CD14-positive monocyte (primary cell): ENCODE data around the gene PPM1H. TPM values are rescaled to one million over a fixed set of nuclear protein-coding genes. Genes with fewer than 3 reads are reported as not detected.
A peak's percentile ranks its signal among the peaks of the same experiment; 100 is the strongest.

Experiments
- DNase-seq, 3 donors: peaks; one replicate each; pipeline ENCODE4 v3.0.0-alpha.2; 2011 to 2022
- H2AFZ ChIP-seq: 2 replicates; pipeline ENCODE4 v1.6.0; 2012; ENCODE audit warnings: mild to moderate bottlenecking, low read depth, low read length, inconsistent platforms; ENCODE audit not compliant: insufficient read depth, poor library complexity, severe bottlenecking
- H3K27ac ChIP-seq, 2 donors: 1 replicate in 1 of 2; 2 replicates in 1 of 2; pipeline ENCODE4 v1.5.1; 2012 to 2013; ENCODE audit warnings: low read length in 2 of 2, control low read depth in 1 of 2, inconsistent platforms in 1 of 2, low read depth in 1 of 2, mild to moderate bottlenecking in 1 of 2
- H3K27me3 ChIP-seq, 2 donors: one replicate each; pipeline versions ENCODE4 v1.6.0 to v1.6.1; 2011 to 2013; ENCODE audit warnings: low read length in 2 of 2; ENCODE audit not compliant: control insufficient read depth in 2 of 2, insufficient read depth in 2 of 2
- H3K36me3 ChIP-seq, 2 donors: replicated peaks in 1 of 2; 1 replicate in 1 of 2; 2 replicates in 1 of 2; pipeline versions ENCODE4 v1.5.1 to v1.6.1; 2012 to 2013; ENCODE audit warnings: low read length in 2 of 2, control low read depth in 1 of 2, inconsistent platforms in 1 of 2, mild to moderate bottlenecking in 1 of 2; ENCODE audit not compliant: insufficient read depth in 2 of 2, control insufficient read depth in 1 of 2
- H3K4me1 ChIP-seq, 2 donors: 1 replicate in 1 of 2; 2 replicates in 1 of 2; pipeline versions ENCODE4 v1.5.1 to v1.6.1; 2012 to 2013; ENCODE audit warnings: low read length in 2 of 2, control low read depth in 1 of 2, inconsistent platforms in 1 of 2, mild to moderate bottlenecking in 1 of 2, moderate library complexity in 1 of 2; ENCODE audit not compliant: insufficient read depth in 2 of 2, control insufficient read depth in 1 of 2
- H3K4me2 ChIP-seq: replicated peaks from 2 replicates; pipeline ENCODE3; 2012; ENCODE audit warnings: low read length, moderate library complexity, mild to moderate bottlenecking; ENCODE audit not compliant: poor library complexity, severe bottlenecking; ENCODE audit errors: extremely low read depth
- H3K4me3 ChIP-seq, 3 experiments: fragments of 200-600 bp in 1 of 3; sonication (generic) in 1 of 3; replicated peaks in 1 of 3; 1 replicate in 2 of 3; 2 replicates in 1 of 3; pipeline ENCODE4 v1.5.1; 2011 to 2013; ENCODE audit warnings: low read length in 3 of 3, mild to moderate bottlenecking in 3 of 3, control low read depth in 2 of 3, low read depth in 2 of 3, inconsistent platforms in 1 of 3, moderate library complexity in 1 of 3
- H3K79me2 ChIP-seq: 2 replicates; pipeline ENCODE4 v1.6.0; 2012; ENCODE audit warnings: mild to moderate bottlenecking, control low read depth, inconsistent platforms, low read length, moderate library complexity; ENCODE audit not compliant: insufficient read depth
- H3K9ac ChIP-seq: 2 replicates; pipeline ENCODE4 v1.6.0; 2017; ENCODE audit warnings: low read length, mild to moderate bottlenecking; ENCODE audit not compliant: insufficient read depth, poor library complexity, severe bottlenecking
- H3K9me3 ChIP-seq, 2 donors: replicated peaks in 1 of 2; 1 replicate in 1 of 2; 2 replicates in 1 of 2; pipeline versions ENCODE4 v1.5.1 to v1.6.1; 2012 to 2013; ENCODE audit warnings: low read length in 2 of 2, control low read depth in 1 of 2; ENCODE audit not compliant: control insufficient read depth in 1 of 2, insufficient read depth in 1 of 2
- H4K20me1 ChIP-seq: 2 replicates; pipeline ENCODE4 v1.6.0; 2012; ENCODE audit warnings: mild to moderate bottlenecking, low read length, control low read depth, moderate library complexity; ENCODE audit not compliant: insufficient read depth
- H3K27ac Mint-ChIP-seq, 7 donors: one replicate each; pipeline ENCODE4 v1.8.0; 2020; ENCODE audit warnings: mild to moderate bottlenecking in 7 of 7, mixed read lengths in 7 of 7, moderate library complexity in 6 of 7, inconsistent platforms in 2 of 7
- H3K27me3 Mint-ChIP-seq, 3 donors: one replicate each; pipeline ENCODE4 v1.8.0; 2021 to 2022; ENCODE audit warnings: low read depth in 3 of 3, mild to moderate bottlenecking in 3 of 3, mixed read lengths in 3 of 3, moderate library complexity in 3 of 3, inconsistent platforms in 1 of 3
- H3K36me3 Mint-ChIP-seq, 2 donors: one replicate each; pipeline ENCODE4 v1.8.0; 2020; ENCODE audit warnings: mixed read lengths in 2 of 2, inconsistent platforms in 1 of 2, mild to moderate bottlenecking in 1 of 2
- H3K4me1 Mint-ChIP-seq: one replicate; pipeline ENCODE4 v1.8.0; 2020; ENCODE audit warnings: mild to moderate bottlenecking, mixed read lengths
- H3K4me3 Mint-ChIP-seq, 2 donors: one replicate each; pipeline ENCODE4 v1.8.0; 2020; ENCODE audit warnings: mild to moderate bottlenecking in 2 of 2, mixed read lengths in 2 of 2, moderate library complexity in 1 of 2
- H3K9me3 Mint-ChIP-seq, 7 donors: one replicate each; pipeline ENCODE4 v1.8.0; 2020 to 2022; ENCODE audit warnings: mixed read lengths in 7 of 7, mild to moderate bottlenecking in 6 of 7, moderate library complexity in 6 of 7, inconsistent platforms in 2 of 7
- WGBS: methylation state at CpG from one replicate; pipeline ENCODE4 v1.1.5; 2013; ENCODE audit warnings: missing lambda C conversion rate; ENCODE audit not compliant: insufficient coverage; 5-methylcytosine and 5-hydroxymethylcytosine counted together
- intact Hi-C, 2 donors: fragments of 100-400 bp; cut with micrococcal nuclease; formaldehyde crosslinking; loops; one replicate each; pipeline versions ENCODE4 v1.15.0 to v1.15.1; 2023
- polyA plus RNA-seq, 3 donors: library from polyadenylated mRNA; depleted of rRNA in 1 of 3; unstranded in 2 of 3; stranded (reverse) in 1 of 3; fragments of 300-500 nt in 2 of 3; fragments of >200 nt in 1 of 3; fragmentation: Illumina TruSeq in 2 of 3; gene quantifications; 1 replicate in 2 of 3; 2 replicates in 1 of 3; pipeline ENCODE4 v1.2.3, GENCODE V29; 2012 to 2021
- TF ChIP-seq, protein P1 (sequence below): fragments of 200-600 bp; IDR thresholded peaks from one replicate; pipeline ENCODE4 v1.8.0; 2022; ENCODE audit warnings: antibody characterized with exemption, mild to moderate bottlenecking

Gene PPM1H
- polyA plus RNA-seq, 3 donors, result 1.5 to 2.8 (median 1.9) TPM

GRCh38 chr12:62627181-62627580 lies 307.8 kb downstream of the PPM1H start:
- TF ChIP-seq, protein P1, sequence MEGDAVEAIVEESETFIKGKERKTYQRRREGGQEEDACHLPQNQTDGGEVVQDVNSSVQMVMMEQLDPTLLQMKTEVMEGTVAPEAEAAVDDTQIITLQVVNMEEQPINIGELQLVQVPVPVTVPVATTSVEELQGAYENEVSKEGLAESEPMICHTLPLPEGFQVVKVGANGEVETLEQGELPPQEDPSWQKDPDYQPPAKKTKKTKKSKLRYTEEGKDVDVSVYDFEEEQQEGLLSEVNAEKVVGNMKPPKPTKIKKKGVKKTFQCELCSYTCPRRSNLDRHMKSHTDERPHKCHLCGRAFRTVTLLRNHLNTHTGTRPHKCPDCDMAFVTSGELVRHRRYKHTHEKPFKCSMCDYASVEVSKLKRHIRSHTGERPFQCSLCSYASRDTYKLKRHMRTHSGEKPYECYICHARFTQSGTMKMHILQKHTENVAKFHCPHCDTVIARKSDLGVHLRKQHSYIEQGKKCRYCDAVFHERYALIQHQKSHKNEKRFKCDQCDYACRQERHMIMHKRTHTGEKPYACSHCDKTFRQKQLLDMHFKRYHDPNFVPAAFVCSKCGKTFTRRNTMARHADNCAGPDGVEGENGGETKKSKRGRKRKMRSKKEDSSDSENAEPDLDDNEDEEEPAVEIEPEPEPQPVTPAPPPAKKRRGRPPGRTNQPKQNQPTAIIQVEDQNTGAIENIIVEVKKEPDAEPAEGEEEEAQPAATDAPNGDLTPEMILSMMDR, result no peak
- Histone ChIP-seq H4K20me1 (no peaks in the 10 kb centered on the region), H3K4me1 (peaks cover 29 to 37% of the 10 kb centered on the region in 2 donors), H2AFZ (no peak overlapping the region), H3K9me3 (no peaks in the 10 kb centered on the region), H3K4me3 (no peak overlapping the region), H3K9ac (no peak overlapping the region), H3K27ac (no peak overlapping the region), H3K4me2 (no peak overlapping the region), H3K79me2 (no peaks in the 10 kb centered on the region), H3K27me3 (peaks cover 19 to 26% of the 10 kb centered on the region in 2 donors), H3K36me3 (no peaks in the 10 kb centered on the region)
- DNase-seq, result no peak
- Mint-ChIP-seq H3K36me3 (peaks cover 5% of the 10 kb centered on the region in 2 donors), H3K4me1 (peaks cover 48% of the 10 kb centered on the region), H3K9me3 (peaks cover 0 to 7% (median 2%) of the 10 kb centered on the region in 7 donors), H3K27me3 (peaks cover 26 to 29% (median 28%) of the 10 kb centered on the region in 3 donors), H3K27ac (peak overlapping the region in 2 of 7 donors; percentile 21 to 41), H3K4me3 (no peak overlapping the region)
- intact Hi-C loops, result no loop called here
- WGBS, result no CpG with 5 or more reads among the region's 2 CpGs

DNA sequence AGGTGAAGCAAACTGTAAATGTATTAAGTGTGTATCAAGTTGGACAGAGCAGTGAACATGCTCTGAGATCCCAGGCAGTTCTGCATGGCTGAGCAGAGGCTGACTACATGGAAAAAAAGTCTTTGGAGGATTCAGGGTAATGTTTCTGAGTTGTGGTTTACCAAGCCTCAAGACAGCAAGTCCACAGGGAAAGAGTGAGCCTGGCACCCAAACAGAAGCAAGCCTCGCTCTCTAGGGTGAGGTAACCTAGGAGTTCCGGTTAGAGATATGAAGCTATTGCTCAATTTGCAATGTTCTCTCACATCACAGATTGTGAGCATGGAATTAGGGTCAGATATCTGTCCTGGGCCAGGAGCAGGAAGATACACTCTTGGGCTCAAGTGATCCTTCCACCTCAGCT lies 309.7 kb downstream of the PPM1H start:
- H3K27me3 ChIP-seq, result peaks cover 4 to 7% of the 10 kb centered on the region in 2 donors
- peaks cover 0 to 4% (median 2%) of the 10 kb centered on the region in 7 donors for H3K9me3 Mint-ChIP-seq
- peak overlapping the region in 1 of 2 donors; percentile 39 for H3K4me3 Mint-ChIP-seq
- H3K27me3 Mint-ChIP-seq, result peaks cover 7 to 11% (median 10%) of the 10 kb centered on the region in 3 donors
- H3K79me2 ChIP-seq, result no peaks in the 10 kb centered on the region
- intact Hi-C loops, result no loop called here
- no peak overlapping the region for H3K9ac ChIP-seq
- peak overlapping the region in 3 of 7 donors; percentile 57 to 79 (median 78) for H3K27ac Mint-ChIP-seq
- peaks cover 20 to 27% of the 10 kb centered on the region in 2 donors for H3K4me1 ChIP-seq
- peak overlapping the region; percentile 6 for H3K4me2 ChIP-seq
- no peaks in the 10 kb centered on the region for H3K9me3 ChIP-seq
- no peaks in the 10 kb centered on the region for H3K36me3 Mint-ChIP-seq
- no peaks in the 10 kb centered on the region for H4K20me1 ChIP-seq
- peak; percentile 21 to 58 (median 46) for DNase-seq
- no peaks in the 10 kb centered on the region for H3K36me3 ChIP-seq
- no peak overlapping the region for H3K27ac ChIP-seq
- H2AFZ ChIP-seq, result peak overlapping the region; percentile 39
- TF ChIP-seq, protein P1, result no peak
- H3K4me3 ChIP-seq, result peak overlapping the region in 1 of 3 experiments; percentile 14
- H3K4me1 Mint-ChIP-seq, result peaks cover 37% of the 10 kb centered on the region
- WGBS, result no CpG with 5 or more reads among the region's 2 CpGs
